GM10248 (cell line): ENCODE results near the gene GLRA1.

Experiments
- CTCF ChIA-PET: fragments of 300-600 bp; sonication (Branson Sonifier 250); formaldehyde crosslinking; extraction: SDS; loops from one replicate; lab custom pipeline; 2021; ENCODE audit warnings: antibody characterized with exemption; lab: Yijun Ruan, JAX
- POLR2A ChIA-PET: fragments of 350-650 bp; sonication (Branson Sonifier 250); formaldehyde crosslinking; extraction: SDS; loops from one replicate; lab custom pipeline; 2020; ENCODE audit warnings: antibody characterized with exemption; lab: Yijun Ruan, JAX
- DNase-seq: peaks from one replicate; pipeline ENCODE4 v3.0.0; 2012; ENCODE audit errors: extremely low spot score
- CTCF ChIP-seq: IDR thresholded peaks from 2 replicates; pipeline ENCODE4 v1.5.1; 2012; ENCODE audit warnings: mild to moderate bottlenecking, low read depth; ENCODE audit errors: extremely low read depth, missing control alignments, control extremely low read depth

The GLRA1 gene

DNA sequence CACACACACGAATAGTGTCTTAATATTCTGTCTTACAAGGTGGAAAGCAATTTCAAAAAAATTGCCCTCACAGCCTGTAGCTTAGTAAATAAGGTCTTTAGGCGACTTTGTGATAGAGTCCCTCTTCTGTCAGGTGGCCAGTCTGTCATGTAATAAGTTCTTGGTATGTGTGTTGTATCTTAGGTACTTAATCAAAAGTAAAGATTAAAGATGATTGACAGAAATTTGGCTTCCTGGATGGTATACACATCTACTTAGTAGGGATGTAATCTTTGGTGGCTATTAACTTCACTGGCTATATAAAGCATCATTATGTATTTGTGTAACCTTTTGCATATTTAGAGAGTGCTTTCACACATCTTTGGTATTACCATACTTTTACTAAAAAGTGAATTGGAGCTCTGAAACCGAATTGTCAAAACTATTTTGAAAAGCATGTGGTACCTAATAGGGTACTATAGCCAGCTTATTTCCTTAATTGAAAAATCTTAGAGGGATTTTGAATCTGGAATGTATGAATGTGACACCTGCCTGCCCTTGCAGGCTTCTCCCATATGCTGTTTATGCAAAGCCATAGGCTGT, 149.5 kb downstream of the GLRA1 start:
- ChIA-PET CTCF (interaction anchor here (0.8 to 11.9 kb wide), 6 partner anchors 10 to 123 kb away, joined by 3 to 155 read pairs (median 8); partner anchors contain the start of gene ATOX1), POLR2A (interaction anchor here (0.9 kb wide), 1 partner anchor 14 kb away, joined by 3 read pairs; no protein-coding TSS in a partner anchor)
- TF ChIP-seq CTCF, result no peak
- DNase-seq, result no peak

DNA sequence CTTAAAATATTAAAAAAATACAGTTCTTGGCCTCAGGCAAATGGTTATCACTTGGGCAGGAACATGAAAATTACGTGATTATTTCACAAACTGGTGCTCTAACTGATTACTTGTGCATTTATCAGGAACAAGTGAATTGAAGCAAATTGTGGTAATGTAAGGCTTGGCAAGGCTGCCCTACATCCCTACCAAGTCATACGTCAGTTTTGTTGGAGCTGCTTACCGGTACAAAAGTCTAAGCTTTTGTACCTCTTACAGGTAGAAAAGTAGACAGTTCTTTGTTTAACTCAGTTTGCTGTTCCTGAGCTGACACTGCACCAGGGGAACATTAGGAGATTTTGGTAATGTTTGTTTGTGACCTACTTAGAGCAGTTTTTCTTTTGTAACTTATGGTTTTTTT, 150.7 kb downstream of the GLRA1 start:
- CTCF ChIA-PET, result interaction anchor here (0.9 to 11.9 kb wide), 9 partner anchors 8 to 369 kb away, joined by 3 to 155 read pairs (median 6); partner anchors contain the start of gene ATOX1
- POLR2A ChIA-PET, result no interaction called here

DNA sequence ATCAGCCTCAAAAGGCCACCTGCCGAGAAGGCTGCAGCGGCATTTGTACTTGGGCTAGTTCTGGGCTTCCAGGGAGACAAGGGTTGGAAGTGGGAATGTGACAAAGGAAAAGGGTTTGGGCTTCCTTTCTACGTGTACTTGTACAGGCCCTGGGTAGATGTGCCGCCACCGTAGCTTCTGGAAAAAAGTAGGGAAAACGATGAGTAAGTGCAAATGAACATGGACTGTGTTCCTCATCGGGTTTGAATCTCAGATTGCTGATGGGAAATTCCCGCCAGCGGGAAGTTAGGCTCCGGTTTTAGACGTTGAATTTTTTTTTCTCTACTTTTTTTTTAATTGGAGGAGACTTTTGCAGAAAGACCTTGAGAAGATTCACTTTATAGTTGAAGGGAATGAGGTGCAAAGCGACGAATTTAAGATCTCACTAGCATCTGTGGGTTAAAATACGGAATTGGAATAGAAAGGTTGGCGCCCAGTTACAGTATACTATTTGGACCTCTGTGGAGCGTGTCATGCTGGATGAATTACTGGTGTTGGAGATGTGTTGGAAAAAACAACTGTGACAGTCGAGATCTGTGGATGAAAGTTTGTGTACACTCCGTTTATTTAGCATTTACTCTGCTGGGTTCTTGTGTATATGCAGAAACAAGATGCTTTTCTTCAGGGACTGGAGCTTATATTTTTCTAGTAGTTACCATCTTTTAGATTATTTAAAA, 151.6 kb downstream of the GLRA1 start:
- no peak for DNase-seq
- TF ChIP-seq CTCF, result no peak
- CTCF ChIA-PET, result interaction anchor here (2.1 to 11.9 kb wide), 9 partner anchors 9 to 370 kb away, joined by 5 to 155 read pairs (median 9); partner anchors contain the start of gene ATOX1
- POLR2A ChIA-PET, result interaction anchor here (0.7 to 3.1 kb wide), 3 partner anchors 15 to 113 kb away, joined by 3 to 18 read pairs (median 3); partner anchors contain the start of gene ATOX1

More for the DNA sequence above, 150.7 kb downstream of the GLRA1 start:
- TF ChIP-seq CTCF, result no peak
- DNase-seq, result no peak
